ENCODE measurements around the gene IGLL1. TPM values are rescaled to one million over a fixed set of nuclear protein-coding genes. Genes with fewer than 3 reads are reported as not detected.

The IGLL1 gene
- total and polyA plus RNA-seq, 4 donors, result 17.4 TPM; not detected in 3

GRCh38 chr22:23531966-23532705 lies 48.0 kb downstream of the IGLL1 start:
- H3K27me3 ChIP-seq (ENCODE audit: control insufficient read depth in 4 of 4, insufficient read depth in 4 of 4, low read length in 3 of 4), result no peaks in the 10 kb centered on the region
- H3K36me3 ChIP-seq (ENCODE audit: control insufficient read depth in 4 of 4, insufficient read depth in 3 of 4, low read depth in 1 of 4, low read length in 3 of 4), result no peaks in the 10 kb centered on the region
- 87% methylated on average over 13 of the region's 13 CpGs for WGBS
- no peak overlapping the region for H3K27ac ChIP-seq (ENCODE audit: low read depth in 1 of 2, low read length in 2 of 2)
- no peaks in the 10 kb centered on the region for H3K4me1 ChIP-seq (ENCODE audit: control insufficient read depth in 4 of 4, insufficient read depth in 4 of 4, low read length in 3 of 4)
- no peaks in the 10 kb centered on the region for H3K9me3 ChIP-seq (ENCODE audit: control insufficient read depth in 4 of 4, low read length in 3 of 4)
- DNase-seq (ENCODE audit: low spot score), result no peak
- H3K9ac ChIP-seq (ENCODE audit: low read depth in 1 of 2, low read length in 2 of 2), result no peak overlapping the region
- no peak overlapping the region for H3K4me3 ChIP-seq (ENCODE audit: low read depth in 1 of 3, low read length in 3 of 3)
- TF ChIP-seq SP1 (IDR thresholded peaks at IDR 0.05) (no peak), ZBTB33 (IDR thresholded peaks at IDR 0.05) (no peak), ATF3 (IDR thresholded peaks at IDR 0.05) (no peak), FOXA2 (IDR thresholded peaks at IDR 0.05) (no peak), GABPA (IDR thresholded peaks at IDR 0.05 in 1 of 2, conservative IDR thresholded peaks at IDR 0.05 in 1 of 2) (no peak)

- no peaks in the 10 kb centered on the region for H3K27me3 ChIP-seq (ENCODE audit: control insufficient read depth in 4 of 4, insufficient read depth in 4 of 4, low read length in 3 of 4)
- no peaks in the 10 kb centered on the region for H3K4me1 ChIP-seq (ENCODE audit: control insufficient read depth in 4 of 4, insufficient read depth in 4 of 4, low read length in 3 of 4)
- no peak overlapping the region for H3K9ac ChIP-seq (ENCODE audit: low read depth in 1 of 2, low read length in 2 of 2)
- H3K4me3 ChIP-seq (ENCODE audit: low read depth in 1 of 3, low read length in 3 of 3), result no peak overlapping the region
- no peaks in the 10 kb centered on the region for H3K36me3 ChIP-seq (ENCODE audit: control insufficient read depth in 4 of 4, insufficient read depth in 3 of 4, low read depth in 1 of 4, low read length in 3 of 4)
- no peaks in the 10 kb centered on the region for H3K9me3 ChIP-seq (ENCODE audit: control insufficient read depth in 4 of 4, low read length in 3 of 4)
- DNase-seq (ENCODE audit: low spot score), result no peak
- no peak overlapping the region for H3K27ac ChIP-seq (ENCODE audit: low read depth in 1 of 2, low read length in 2 of 2)
- TF ChIP-seq FOXA1 (IDR thresholded peaks at IDR 0.05), result no peak
- TF ChIP-seq ZBTB33 (IDR thresholded peaks at IDR 0.05), result no peak
- no peak for TF ChIP-seq YY1 (IDR thresholded peaks at IDR 0.05)
- no peak for TF ChIP-seq EGR1 (IDR thresholded peaks at IDR 0.05; ENCODE audit: low read depth in 2 of 2)
- no peak for TF ChIP-seq SP1 (IDR thresholded peaks at IDR 0.05)
- TF ChIP-seq JUND (IDR thresholded peaks at IDR 0.05), result no peak
- TF ChIP-seq RAD21 (IDR thresholded peaks at IDR 0.05), result no peak
- no peak for TF ChIP-seq FOXA2 (IDR thresholded peaks at IDR 0.05)
- TF ChIP-seq GABPA (IDR thresholded peaks at IDR 0.05 in 1 of 2, conservative IDR thresholded peaks at IDR 0.05 in 1 of 2), result no peak
- no peak for TF ChIP-seq ATF3 (IDR thresholded peaks at IDR 0.05)
- TF ChIP-seq, protein P1, sequence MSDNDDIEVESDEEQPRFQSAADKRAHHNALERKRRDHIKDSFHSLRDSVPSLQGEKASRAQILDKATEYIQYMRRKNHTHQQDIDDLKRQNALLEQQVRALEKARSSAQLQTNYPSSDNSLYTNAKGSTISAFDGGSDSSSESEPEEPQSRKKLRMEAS (IDR thresholded peaks at IDR 0.05), result no peak
- TF ChIP-seq NR2F2 (IDR thresholded peaks at IDR 0.05), result no peak
- TF ChIP-seq TAF1 (conservative IDR thresholded peaks at IDR 0.05), result no peak
- no peak for TF ChIP-seq CTCF (IDR thresholded peaks at IDR 0.05; ENCODE audit: low read depth, low read length, missing input control)
- TF ChIP-seq RXRA (IDR thresholded peaks at IDR 0.05), result no peak
- no peak for TF ChIP-seq HNF4A (conservative IDR thresholded peaks at IDR 0.05)
- TF ChIP-seq HNF4G (IDR thresholded peaks at IDR 0.05), result no peak
- TF ChIP-seq REST (IDR thresholded peaks at IDR 0.05), result no peak
- WGBS, result 95% methylated on average over 24 of the region's 24 CpGs
Measured at GRCh38 chr22:23531283-23531956, 48.7 kb downstream of the IGLL1 start.

Measured in liver (tissue), 9 donors.